Ovary (tissue), 3 donors: ENCODE data around the gene ADORA1.

Experiments used
- EP300 ChIP-seq: sonication (generic); formaldehyde crosslinking; IDR thresholded peaks from one replicate; pipeline ENCODE4 v1.6.1; 2017; ENCODE audit warnings: antibody characterized with exemption
- POLR2A ChIP-seq: fragments of 450-650 bp; IDR thresholded peaks from one replicate; pipeline ENCODE4 v1.6.1; 2017; ENCODE audit warnings: antibody characterized with exemption, mild to moderate bottlenecking, moderate library complexity
- TF ChIP-seq, protein P1 (sequence below), 3 donors: fragments of 450-650 bp in 2 of 3; fragments of 200-600 bp in 1 of 3; IDR thresholded peaks; one replicate each; pipeline versions ENCODE4 v1.5.1 to v1.8.0; 2016 to 2022; ENCODE audit warnings: antibody characterized with exemption in 3 of 3, mild to moderate bottlenecking in 1 of 3
- donor health status: DM: no; HTN: no; CAD: no.

DNA sequence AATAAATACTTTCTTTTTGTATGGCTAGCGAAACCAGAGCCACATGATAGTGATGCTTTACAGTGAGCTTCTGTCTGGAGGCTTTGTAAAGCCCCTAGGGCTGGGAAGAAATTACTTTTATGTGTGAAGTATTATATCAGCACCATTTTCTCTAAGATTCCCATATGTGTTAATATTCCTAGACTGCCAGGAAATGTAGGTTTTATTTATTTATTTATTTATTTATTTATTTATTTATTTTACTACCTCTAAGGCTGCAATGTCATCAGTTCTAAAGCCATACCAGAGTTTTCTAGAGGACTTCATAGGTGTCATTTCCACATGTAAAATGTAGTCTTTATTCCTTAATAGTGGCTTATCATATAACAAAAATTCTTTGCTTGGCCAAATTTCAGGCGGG lies 63.4 kb downstream of the ADORA1 start:
- TF ChIP-seq, protein P1, sequence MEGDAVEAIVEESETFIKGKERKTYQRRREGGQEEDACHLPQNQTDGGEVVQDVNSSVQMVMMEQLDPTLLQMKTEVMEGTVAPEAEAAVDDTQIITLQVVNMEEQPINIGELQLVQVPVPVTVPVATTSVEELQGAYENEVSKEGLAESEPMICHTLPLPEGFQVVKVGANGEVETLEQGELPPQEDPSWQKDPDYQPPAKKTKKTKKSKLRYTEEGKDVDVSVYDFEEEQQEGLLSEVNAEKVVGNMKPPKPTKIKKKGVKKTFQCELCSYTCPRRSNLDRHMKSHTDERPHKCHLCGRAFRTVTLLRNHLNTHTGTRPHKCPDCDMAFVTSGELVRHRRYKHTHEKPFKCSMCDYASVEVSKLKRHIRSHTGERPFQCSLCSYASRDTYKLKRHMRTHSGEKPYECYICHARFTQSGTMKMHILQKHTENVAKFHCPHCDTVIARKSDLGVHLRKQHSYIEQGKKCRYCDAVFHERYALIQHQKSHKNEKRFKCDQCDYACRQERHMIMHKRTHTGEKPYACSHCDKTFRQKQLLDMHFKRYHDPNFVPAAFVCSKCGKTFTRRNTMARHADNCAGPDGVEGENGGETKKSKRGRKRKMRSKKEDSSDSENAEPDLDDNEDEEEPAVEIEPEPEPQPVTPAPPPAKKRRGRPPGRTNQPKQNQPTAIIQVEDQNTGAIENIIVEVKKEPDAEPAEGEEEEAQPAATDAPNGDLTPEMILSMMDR (IDR thresholded peaks at IDR 0.05): no peak
- no peak for TF ChIP-seq EP300
- TF ChIP-seq POLR2A: no peak
